NCI-H128 (cell line): ENCODE results near the gene TSPOAP1.

Experiments
- DNase-seq: peaks from one replicate; lab custom pipeline; 2025; ENCODE audit not compliant: unreplicated experiment; lab: John Stamatoyannopoulos, UW

Gene TSPOAP1

GRCh38 chr17:58329810-58330537, 1.4 kb upstream of the TSPOAP1 start:
- DNase-seq: no peak

- no peak for DNase-seq
These were observed 627 bp upstream of the TSPOAP1 start for GRCh38 chr17:58329035-58329809.

- DNase-seq: no peak
These were observed 1.0 kb downstream of the TSPOAP1 start for GRCh38 chr17:58327363-58328194.

GRCh38 chr17:58326609-58327362, 1.8 kb downstream of the TSPOAP1 start:
- DNase-seq: no peak

- no peak for DNase-seq
These were observed 2.6 kb downstream of the TSPOAP1 start for GRCh38 chr17:58325976-58326468.

- DNase-seq: no peak
These were observed 3.3 kb downstream of the TSPOAP1 start for GRCh38 chr17:58325289-58325726.

- DNase-seq: peak; percentile 23
These were observed 3.9 kb downstream of the TSPOAP1 start for GRCh38 chr17:58324409-58325288.

- DNase-seq: no peak
These were observed 4.6 kb downstream of the TSPOAP1 start for GRCh38 chr17:58324056-58324408.

GRCh38 chr17:58323366-58324055, 5.1 kb downstream of the TSPOAP1 start:
- no peak for DNase-seq

GRCh38 chr17:58322581-58323185, 5.9 kb downstream of the TSPOAP1 start:
- DNase-seq: no peak

GRCh38 chr17:58321571-58322525, 6.7 kb downstream of the TSPOAP1 start:
- DNase-seq: no peak

GRCh38 chr17:58320570-58321323, 7.8 kb downstream of the TSPOAP1 start:
- DNase-seq: no peak

GRCh38 chr17:58320163-58320558, 8.4 kb downstream of the TSPOAP1 start:
- no peak for DNase-seq

- no peak for DNase-seq
These were observed 9.1 kb downstream of the TSPOAP1 start for GRCh38 chr17:58319173-58320162.

- no peak for DNase-seq
These were observed 9.9 kb downstream of the TSPOAP1 start for GRCh38 chr17:58318627-58319172.
